ENCODE data around the gene SATB1. TPM values are rescaled to one million over a fixed set of nuclear protein-coding genes. Genes with fewer than 3 reads are reported as not detected.

The SATB1 gene
- total and polyA plus RNA-seq, 2 experiments from 2014 or later: 17.4 to 28.9 TPM

GRCh38 chr3:18390024-18390660 is 35.0 kb downstream of the SATB1 start:
- TF ChIP-seq NANOG (IDR thresholded peaks at IDR 0.05; ENCODE audit: borderline replicate concordance): no peak
- no peak for TF ChIP-seq ZNF114 (CRISPR knock-in tag; IDR thresholded peaks at IDR 0.05)
- TF ChIP-seq REST (IDR thresholded peaks at IDR 0.05; ENCODE audit: unreplicated experiment): no peak
- TF ChIP-seq EZH2phosphoT487 (IDR thresholded peaks at IDR 0.05; ENCODE audit: unreplicated experiment): no peak
- TF ChIP-seq ZNF331 (CRISPR knock-in tag; IDR thresholded peaks at IDR 0.05; ENCODE audit: low read depth): no peak
- TF ChIP-seq STAT1 (IDR thresholded peaks at IDR 0.05; ENCODE audit: unreplicated experiment): no peak
- no peak for TF ChIP-seq ZNF462 (CRISPR knock-in tag; IDR thresholded peaks at IDR 0.05)
- TF ChIP-seq JUNB (IDR thresholded peaks at IDR 0.05; ENCODE audit: unreplicated experiment): no peak
- no peak for TF ChIP-seq CREB1 (CRISPR knock-in tag; IDR thresholded peaks at IDR 0.05; ENCODE audit: low read depth)
- no peak for TF ChIP-seq CTCF (conservative IDR thresholded peaks at IDR 0.05; ENCODE audit: low read depth in 2 of 2)
- no peak for TF ChIP-seq ETS1 (IDR thresholded peaks at IDR 0.05)
- TF ChIP-seq EZH2 (IDR thresholded peaks at IDR 0.05; ENCODE audit: low read depth, unreplicated experiment): no peak
- TF ChIP-seq POLR2AphosphoS5 (IDR thresholded peaks at IDR 0.05; ENCODE audit: low read depth): no peak
- no peak overlapping the region for H3K4me3 Mint-ChIP-seq

More at GRCh38 chr3:18390024-18390660, 35.0 kb downstream of the SATB1 start:
- Histone ChIP-seq H3K79me2 (replicated peaks; ENCODE audit: insufficient read depth) (no peaks in the 10 kb centered on the region), H3K9me2 (ENCODE audit: insufficient read depth) (no peaks in the 10 kb centered on the region), H3F3A (replicated peaks; ENCODE audit: low read depth) (no peaks in the 10 kb centered on the region), H4K20me1 (replicated peaks; ENCODE audit: insufficient read depth) (no peaks in the 10 kb centered on the region), H3K27me3 (ENCODE audit: insufficient read depth) (no peaks in the 10 kb centered on the region), H3K4me2 (no peak overlapping the region), H3K36me3 (ENCODE audit: insufficient read depth) (no peaks in the 10 kb centered on the region), H3K4me1 (ENCODE audit: insufficient read depth) (peaks cover 12% of the 10 kb centered on the region), H3K27ac (ENCODE audit: low read depth) (no peak overlapping the region), H3K4me3 (no peak overlapping the region), H2AFZ (no peak overlapping the region)
- H3K9me3 Mint-ChIP-seq: no peaks in the 10 kb centered on the region
- H3K27ac Mint-ChIP-seq: no peak overlapping the region
- peaks cover 14% of the 10 kb centered on the region; the same call in 2 of the 3 replicates for H3K4me1 Mint-ChIP-seq
- H3K27me3 Mint-ChIP-seq (ENCODE audit: insufficient read depth, low read depth, poor library complexity): no peaks in the 10 kb centered on the region
- peaks cover 14% of the 10 kb centered on the region for H3K36me3 Mint-ChIP-seq (ENCODE audit: low read depth)
- DNase-seq (ENCODE audit: low spot score) (no peak), ATAC-seq (no peak)
